HEK293 (cell line): ENCODE results near the gene CABS1.

Experiments
- MEIS1 ChIP-seq: sonication (generic); formaldehyde crosslinking; IDR thresholded peaks from 2 replicates; pipeline ENCODE4 v1.8.1; 2022; ENCODE audit warnings: missing genetic modification reagents, mild to moderate bottlenecking, borderline replicate concordance
- PRDM1 ChIP-seq: fragments of 450-650 bp; formaldehyde crosslinking; IDR thresholded peaks from 2 replicates; pipeline ENCODE4; 2016; ENCODE audit warnings: missing biosample characterization, missing genetic modification characterization
- SALL2 ChIP-seq: fragments of 450-650 bp; formaldehyde crosslinking; IDR thresholded peaks from 2 replicates; pipeline ENCODE4 v1.5.0; 2017; ENCODE audit warnings: missing biosample characterization, mild to moderate bottlenecking, missing genetic modification characterization, borderline replicate concordance
- ZBTB7A ChIP-seq: fragments of 450-650 bp; formaldehyde crosslinking; IDR thresholded peaks from 2 replicates; pipeline ENCODE4 v1.5.1; 2016; ENCODE audit warnings: low read depth, missing biosample characterization, missing genetic modification characterization
- ZFP69B ChIP-seq: fragments of 450-650 bp; formaldehyde crosslinking; IDR thresholded peaks from 2 replicates; pipeline ENCODE4 v1.5.1; 2016; ENCODE audit warnings: missing biosample characterization, missing genetic modification characterization
- ZNF223 ChIP-seq: fragments of 450-650 bp; formaldehyde crosslinking; IDR thresholded peaks from 2 replicates; pipeline ENCODE4 v1.5.1; 2016; ENCODE audit warnings: missing biosample characterization, missing genetic modification characterization
- ZNF302 ChIP-seq: fragments of 450-650 bp; formaldehyde crosslinking; IDR thresholded peaks from 2 replicates; pipeline ENCODE4 v1.5.1; 2016; ENCODE audit warnings: missing biosample characterization, missing genetic modification characterization, low read depth
- ZNF521 ChIP-seq: fragments of 450-650 bp; formaldehyde crosslinking; IDR thresholded peaks from 2 replicates; pipeline ENCODE4 v1.5.1; 2017; ENCODE audit warnings: missing biosample characterization, mild to moderate bottlenecking, missing genetic modification characterization
- ZNF654 ChIP-seq: fragments of 450-650 bp; formaldehyde crosslinking; IDR thresholded peaks from 2 replicates; pipeline ENCODE4 v1.5.1; 2016; ENCODE audit warnings: low read depth, missing biosample characterization, missing genetic modification characterization
- ZNF670 ChIP-seq: fragments of 450-650 bp; formaldehyde crosslinking; IDR thresholded peaks from 2 replicates; pipeline ENCODE4 v1.5.1; 2016; ENCODE audit warnings: missing biosample characterization, missing genetic modification characterization, low read depth
- ZNF776 ChIP-seq: fragments of 450-650 bp; formaldehyde crosslinking; IDR thresholded peaks from 2 replicates; pipeline ENCODE4 v1.5.0; 2017; ENCODE audit warnings: missing biosample characterization, missing genetic modification characterization, borderline replicate concordance
- ZXDB ChIP-seq: fragments of 450-650 bp; formaldehyde crosslinking; IDR thresholded peaks from 2 replicates; pipeline ENCODE4 v1.5.1; 2016; ENCODE audit warnings: missing biosample characterization, missing genetic modification characterization
- TF ChIP-seq, protein P1 (sequence below): fragments of 450-650 bp; formaldehyde crosslinking; IDR thresholded peaks from 2 replicates; pipeline ENCODE4 v1.5.1; 2016; ENCODE audit warnings: missing biosample characterization, missing genetic modification characterization

- TF ChIP-seq SALL2 (tag by site-specific recombination): no peak
- no peak for TF ChIP-seq ZNF670 (tag by site-specific recombination)
- TF ChIP-seq ZXDB (tag by site-specific recombination): no peak
- no peak for TF ChIP-seq ZNF302
- no peak for TF ChIP-seq MEIS1 (CRISPR knock-in tag)
- TF ChIP-seq, protein P1, sequence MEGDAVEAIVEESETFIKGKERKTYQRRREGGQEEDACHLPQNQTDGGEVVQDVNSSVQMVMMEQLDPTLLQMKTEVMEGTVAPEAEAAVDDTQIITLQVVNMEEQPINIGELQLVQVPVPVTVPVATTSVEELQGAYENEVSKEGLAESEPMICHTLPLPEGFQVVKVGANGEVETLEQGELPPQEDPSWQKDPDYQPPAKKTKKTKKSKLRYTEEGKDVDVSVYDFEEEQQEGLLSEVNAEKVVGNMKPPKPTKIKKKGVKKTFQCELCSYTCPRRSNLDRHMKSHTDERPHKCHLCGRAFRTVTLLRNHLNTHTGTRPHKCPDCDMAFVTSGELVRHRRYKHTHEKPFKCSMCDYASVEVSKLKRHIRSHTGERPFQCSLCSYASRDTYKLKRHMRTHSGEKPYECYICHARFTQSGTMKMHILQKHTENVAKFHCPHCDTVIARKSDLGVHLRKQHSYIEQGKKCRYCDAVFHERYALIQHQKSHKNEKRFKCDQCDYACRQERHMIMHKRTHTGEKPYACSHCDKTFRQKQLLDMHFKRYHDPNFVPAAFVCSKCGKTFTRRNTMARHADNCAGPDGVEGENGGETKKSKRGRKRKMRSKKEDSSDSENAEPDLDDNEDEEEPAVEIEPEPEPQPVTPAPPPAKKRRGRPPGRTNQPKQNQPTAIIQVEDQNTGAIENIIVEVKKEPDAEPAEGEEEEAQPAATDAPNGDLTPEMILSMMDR (tag by site-specific recombination): no peak
- TF ChIP-seq ZBTB7A (tag by site-specific recombination): no peak
- TF ChIP-seq ZNF521 (tag by site-specific recombination): no peak
- TF ChIP-seq ZNF776 (tag by site-specific recombination): no peak
- TF ChIP-seq PRDM1 (tag by site-specific recombination): no peak
- TF ChIP-seq ZNF654 (tag by site-specific recombination): no peak
- no peak for TF ChIP-seq ZNF223 (tag by site-specific recombination)
- TF ChIP-seq ZFP69B (tag by site-specific recombination): no peak
These were observed 29.2 kb downstream of the CABS1 start for GRCh38 chr4:70364002-70364401.
